Renal pelvis (tissue), 4 donors: ENCODE results near the gene LRMDA. TPM values are rescaled to one million over a fixed set of nuclear protein-coding genes. Genes with fewer than 3 reads are reported as not detected.
A peak's percentile ranks its signal among the peaks of the same experiment; 100 is the strongest.

Experiments
- DNase-seq: peaks from one replicate; pipeline ENCODE4 v3.0.0-alpha.2; 2013
- polyA plus RNA-seq, 3 donors: library from polyadenylated mRNA; unstranded; fragments of 120-200 nt; gene quantifications; one replicate each; pipeline ENCODE4 v1.2.1, GENCODE V29; 2013; ENCODE audit not compliant: insufficient read length in 3 of 3

LRMDA gene
- polyA plus RNA-seq, 3 donors: 16.3 to 24.7 (median 22.1) TPM

GRCh38 chr10:75658036-75658435 lies 226.6 kb downstream of the LRMDA start:
- DNase-seq: no peak

GRCh38 chr10:75658496-75658895 lies 227.1 kb downstream of the LRMDA start:
- DNase-seq: no peak

- DNase-seq: no peak
These were observed 227.5 kb downstream of the LRMDA start for GRCh38 chr10:75658915-75659314.

- DNase-seq: peak; percentile 65
These were observed 229.4 kb downstream of the LRMDA start for GRCh38 chr10:75660823-75661222.

GRCh38 chr10:75662715-75663114 lies 231.3 kb downstream of the LRMDA start:
- DNase-seq: peak; percentile 57

- DNase-seq: no peak
These were observed 232.7 kb downstream of the LRMDA start for GRCh38 chr10:75663947-75664664.

GRCh38 chr10:75664968-75665367 lies 233.5 kb downstream of the LRMDA start:
- no peak for DNase-seq

- DNase-seq: no peak
These were observed 234.3 kb downstream of the LRMDA start for GRCh38 chr10:75665707-75666106.

- DNase-seq: no peak
These were observed 240.8 kb downstream of the LRMDA start for GRCh38 chr10:75672111-75672671.

GRCh38 chr10:75672842-75673241 lies 241.4 kb downstream of the LRMDA start:
- DNase-seq: no peak

GRCh38 chr10:75677541-75677940 lies 246.1 kb downstream of the LRMDA start:
- peak; percentile 61 for DNase-seq

GRCh38 chr10:75678527-75678926 lies 247.1 kb downstream of the LRMDA start:
- no peak for DNase-seq

GRCh38 chr10:75679536-75679935 lies 248.1 kb downstream of the LRMDA start:
- DNase-seq: no peak

- no peak for DNase-seq
These were observed 249.9 kb downstream of the LRMDA start for GRCh38 chr10:75681334-75681733.

- DNase-seq: peak; percentile 60
These were observed 251.5 kb downstream of the LRMDA start for GRCh38 chr10:75682649-75683557.

- DNase-seq: no peak
These were observed 253.8 kb downstream of the LRMDA start for GRCh38 chr10:75685187-75685586.

GRCh38 chr10:75688506-75689300 lies 257.3 kb downstream of the LRMDA start:
- DNase-seq: no peak

- no peak for DNase-seq
These were observed 262.1 kb downstream of the LRMDA start for GRCh38 chr10:75693489-75693888.

- no peak for DNase-seq
These were observed 262.8 kb downstream of the LRMDA start for GRCh38 chr10:75694269-75694668.

- no peak for DNase-seq
These were observed 263.4 kb downstream of the LRMDA start for GRCh38 chr10:75694790-75695189.

- no peak for DNase-seq
These were observed 264.6 kb downstream of the LRMDA start for GRCh38 chr10:75695994-75696393.

GRCh38 chr10:75696536-75696935 lies 265.1 kb downstream of the LRMDA start:
- DNase-seq: no peak
